Suprapubic skin (tissue), 4 donors: ENCODE measurements around the gene USP35.

ENCODE experiments used
- CTCF ChIP-seq, 2 donors: fragments of 200-600 bp in 1 of 2; fragments of 450-650 bp in 1 of 2; sonication (generic) in 1 of 2; IDR thresholded peaks; one replicate each; pipeline ENCODE4 v1.5.1; 2016 to 2019; ENCODE audit warnings: antibody characterized with exemption in 2 of 2, mild to moderate bottlenecking in 1 of 2, moderate library complexity in 1 of 2
- EP300 ChIP-seq: sonication (generic); formaldehyde crosslinking; IDR thresholded peaks from one replicate; pipeline ENCODE4 v1.6.1; 2017; ENCODE audit warnings: antibody characterized with exemption
- POLR2AphosphoS5 ChIP-seq, 3 donors: sonication (generic); formaldehyde crosslinking; IDR thresholded peaks; one replicate each; pipeline ENCODE4 v1.6.1; 2017; ENCODE audit warnings: antibody characterized with exemption in 3 of 3

GRCh38 chr11:78255919-78256318, 67.2 kb downstream of the USP35 start:
- TF ChIP-seq POLR2AphosphoS5 (IDR thresholded peaks at IDR 0.05) (no peak), CTCF (IDR thresholded peaks at IDR 0.05) (no peak), EP300 (no peak)
